ENCODE measurements around the gene CCDC171.

The CCDC171 gene

DNA sequence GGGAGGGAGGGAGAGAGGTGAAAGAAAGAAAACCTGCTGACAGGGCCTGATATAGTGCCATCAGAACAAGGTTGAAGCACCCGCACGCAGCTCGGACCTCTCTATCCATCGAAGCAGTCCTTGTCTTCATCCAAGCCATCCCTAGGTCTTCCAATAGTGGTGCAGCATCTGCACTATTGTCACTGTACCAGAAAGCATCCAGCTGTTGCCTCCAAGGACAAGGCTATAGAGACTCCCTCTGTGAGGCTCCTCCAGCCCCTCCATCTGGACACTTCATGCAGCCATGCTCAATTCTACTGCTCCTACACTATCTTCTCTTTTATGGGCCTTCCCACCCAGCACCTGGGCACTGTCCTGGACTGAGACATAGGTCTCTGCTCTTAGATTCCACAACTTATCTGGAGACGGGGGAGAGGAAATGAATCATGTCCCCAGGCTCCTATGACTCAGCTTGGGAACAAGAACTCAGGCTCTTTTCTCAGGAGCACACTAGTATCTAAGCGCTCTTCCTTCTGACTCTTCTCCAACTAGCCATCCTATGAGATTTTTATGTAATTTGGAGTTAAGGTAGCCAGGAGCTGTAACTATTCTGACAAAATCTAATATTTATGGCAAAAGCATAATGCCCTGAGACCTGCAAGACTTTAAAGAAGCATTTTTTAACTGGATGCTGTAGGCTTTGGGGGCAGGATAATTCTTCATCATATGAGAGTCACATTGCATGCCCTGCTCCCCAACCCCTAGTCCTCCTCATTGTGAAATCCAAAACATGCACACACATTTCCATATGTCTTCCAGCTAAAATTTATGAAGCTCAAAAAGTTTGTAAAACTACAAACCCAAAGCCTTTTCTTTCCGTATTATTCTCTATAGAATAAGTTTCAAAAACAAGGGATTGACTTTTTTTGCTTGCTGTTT, 446.8 kb downstream of the CCDC171 start:
- no peak for DNase-seq (ENCODE audit: low read depth in 2 of 2)

DNA sequence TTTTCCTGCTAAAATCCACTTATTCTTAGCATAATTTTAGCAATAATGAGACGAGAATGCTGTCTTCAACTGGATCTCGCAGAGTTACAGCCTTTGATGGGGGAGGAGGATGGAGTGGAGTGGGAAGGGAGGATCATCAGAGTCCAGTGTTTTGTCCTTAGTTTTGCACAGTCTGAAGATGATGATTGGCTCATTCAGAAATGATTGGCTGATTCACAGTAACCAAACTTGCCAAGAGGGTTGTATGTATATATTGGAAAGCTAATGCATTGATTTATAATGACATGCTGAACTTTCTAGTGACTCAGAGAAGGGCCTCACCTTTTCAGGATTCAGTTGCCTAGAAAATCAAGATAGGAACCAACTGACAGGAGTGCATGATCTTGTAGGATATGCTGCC, 448.0 kb downstream of the CCDC171 start:
- no peak for DNase-seq (ENCODE audit: low read depth in 2 of 2)

DNA sequence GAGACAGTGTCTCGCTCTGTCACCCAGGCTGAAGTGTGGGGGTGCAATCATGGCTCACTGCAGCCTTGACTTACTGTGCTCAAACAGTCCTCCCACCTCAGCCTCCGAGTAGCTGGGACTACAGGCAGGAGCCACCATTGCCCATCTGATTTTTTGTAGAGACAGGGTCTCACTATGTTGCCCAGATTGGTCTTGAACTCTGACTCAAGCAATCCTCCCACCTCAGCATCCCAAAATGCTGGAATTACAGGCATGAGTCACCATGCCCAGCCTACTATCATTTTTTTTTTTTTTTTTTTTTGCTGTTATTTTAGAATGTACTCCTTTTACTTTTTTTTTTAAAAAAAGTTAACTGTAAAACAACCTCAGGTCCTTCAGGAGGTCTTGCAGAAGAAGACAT, 449.0 kb downstream of the CCDC171 start:
- DNase-seq (ENCODE audit: low read depth in 2 of 2), result no peak

DNA sequence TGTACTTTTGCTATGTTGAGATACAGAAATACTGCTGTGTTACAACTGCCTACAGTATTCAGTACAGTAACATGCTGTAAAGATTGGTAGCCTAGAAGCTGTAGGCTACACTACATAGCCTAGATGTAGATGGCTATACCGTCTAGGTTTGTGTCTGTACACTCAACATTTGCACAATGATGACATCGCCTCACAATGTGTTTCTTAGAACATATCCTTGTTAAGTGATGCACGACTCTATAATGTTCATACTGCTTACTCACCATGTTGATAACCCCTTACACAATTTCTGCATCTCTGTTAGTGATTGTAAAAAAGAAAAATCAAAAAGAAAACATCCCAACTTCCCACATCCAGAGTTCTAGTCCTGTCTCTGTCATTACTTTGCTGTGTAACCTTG, 450.0 kb downstream of the CCDC171 start:
- no peak for DNase-seq (ENCODE audit: low read depth in 2 of 2)

DNA sequence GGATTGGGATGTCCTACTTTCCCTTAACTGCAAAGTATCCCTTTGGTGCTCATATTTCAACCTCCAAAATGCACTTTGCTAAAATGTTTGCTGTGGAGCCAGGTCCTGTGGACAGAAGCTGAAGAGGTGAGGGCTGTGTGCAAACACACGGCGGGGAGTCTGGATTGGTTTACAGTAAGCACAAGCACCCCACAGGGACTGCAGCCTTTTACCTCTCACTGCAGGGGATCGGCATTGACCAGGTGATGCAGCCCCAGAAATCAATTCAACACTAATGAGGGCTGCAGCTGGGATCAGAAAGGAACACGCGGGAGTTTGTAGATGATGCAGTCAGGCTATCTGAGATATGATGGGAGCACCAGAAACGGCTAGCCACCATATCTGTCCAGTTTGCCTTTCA, 450.9 kb downstream of the CCDC171 start:
- no peak for DNase-seq (ENCODE audit: low read depth in 2 of 2)

DNA sequence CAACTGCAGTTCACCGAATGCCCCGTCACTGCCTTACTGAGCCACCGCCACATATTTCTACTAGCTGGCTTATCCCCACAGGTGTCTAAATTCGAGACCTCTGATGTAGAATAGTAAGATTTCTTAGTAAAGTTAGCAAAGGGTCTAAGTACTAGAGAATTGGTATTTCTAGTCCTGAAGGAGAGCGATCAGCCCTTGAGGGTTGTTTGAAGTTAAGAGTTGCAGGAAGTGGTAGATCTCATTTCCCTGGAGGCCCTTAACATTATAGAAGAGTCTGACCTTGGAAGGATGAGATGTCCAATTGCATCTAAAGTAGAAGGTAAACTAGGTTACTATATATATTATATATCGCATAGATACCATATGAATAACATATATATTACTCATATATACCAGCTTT, 451.8 kb downstream of the CCDC171 start:
- no peak for DNase-seq (ENCODE audit: low read depth in 2 of 2)

DNA sequence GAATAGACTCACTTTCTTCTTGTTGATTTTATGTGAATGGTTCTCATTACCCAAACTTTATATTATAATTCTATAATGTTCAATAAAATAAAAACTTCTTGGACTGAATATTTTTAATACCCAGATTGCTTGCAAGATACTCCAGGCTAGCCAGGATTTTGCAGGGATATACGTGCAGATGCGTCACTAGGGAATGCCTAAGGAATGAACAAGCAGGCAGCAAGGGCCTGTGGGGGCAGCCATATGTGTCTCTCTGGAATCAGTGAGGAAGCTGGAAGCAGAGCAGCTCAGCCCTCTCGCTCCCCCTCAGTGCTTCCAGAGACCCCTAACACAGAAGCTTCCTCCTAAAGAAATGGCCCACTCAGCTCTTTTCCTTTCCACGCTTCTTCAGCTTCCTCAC, 457.4 kb downstream of the CCDC171 start:
- no peak for DNase-seq (ENCODE audit: low read depth in 2 of 2)

DNA sequence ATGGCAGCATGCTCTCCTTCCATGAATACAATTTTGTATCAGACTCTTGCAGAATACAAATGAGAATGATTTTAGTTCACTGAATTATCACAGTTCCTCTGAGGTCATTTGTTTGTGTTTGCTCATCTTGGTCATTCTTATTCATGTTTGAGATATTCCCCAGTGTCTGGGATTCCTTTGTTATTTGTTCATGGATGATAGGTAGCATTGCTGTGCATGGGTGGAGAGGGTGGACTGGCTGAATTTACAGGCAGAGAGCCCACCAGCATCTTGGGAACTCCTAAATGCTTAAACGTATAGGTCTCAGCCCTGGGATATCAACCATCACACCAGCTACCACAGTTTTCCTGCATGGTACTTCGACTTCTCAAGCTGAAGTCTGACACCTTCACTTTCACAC, 459.8 kb downstream of the CCDC171 start:
- no peak for DNase-seq (ENCODE audit: low read depth in 2 of 2)

DNA sequence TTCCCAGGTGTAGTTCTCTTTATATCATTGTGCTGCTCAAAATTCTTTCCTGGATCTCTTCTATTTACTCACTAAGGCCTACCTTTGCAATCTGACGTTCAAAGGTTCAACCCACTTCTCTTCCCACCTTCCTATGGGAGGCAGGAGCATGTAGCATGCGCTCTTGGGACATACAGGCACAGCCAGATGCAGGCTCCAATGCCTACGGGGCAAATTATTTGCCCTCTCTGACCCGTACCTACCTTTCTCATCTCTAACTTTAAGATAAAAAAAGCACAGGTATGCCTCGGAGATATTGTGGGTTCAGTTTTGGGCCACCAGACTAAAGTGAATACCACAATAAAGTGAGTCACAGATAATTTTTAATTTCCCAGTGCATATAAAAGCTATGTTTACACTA, 460.5 kb downstream of the CCDC171 start:
- DNase-seq (ENCODE audit: low read depth in 2 of 2), result no peak

DNA sequence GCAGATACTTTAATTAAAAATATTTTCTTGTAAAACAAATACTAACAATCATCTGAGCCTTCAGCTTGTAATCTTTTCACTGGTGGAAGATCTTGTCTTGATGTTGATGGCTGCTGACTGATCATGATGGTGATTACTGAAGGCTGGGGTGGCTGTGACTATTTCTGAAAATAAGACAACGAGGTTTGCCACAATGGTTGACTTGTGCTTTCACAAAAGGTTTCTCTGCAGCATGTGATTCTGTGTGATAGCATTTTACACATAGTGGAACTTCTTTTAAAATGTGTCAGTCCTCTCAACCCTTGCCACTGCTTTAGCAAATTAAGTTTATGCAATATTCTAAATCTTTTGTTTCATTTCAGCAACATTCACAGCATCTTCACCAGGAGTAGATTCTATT, 461.0 kb downstream of the CCDC171 start:
- no peak for DNase-seq (ENCODE audit: low read depth in 2 of 2)

DNA sequence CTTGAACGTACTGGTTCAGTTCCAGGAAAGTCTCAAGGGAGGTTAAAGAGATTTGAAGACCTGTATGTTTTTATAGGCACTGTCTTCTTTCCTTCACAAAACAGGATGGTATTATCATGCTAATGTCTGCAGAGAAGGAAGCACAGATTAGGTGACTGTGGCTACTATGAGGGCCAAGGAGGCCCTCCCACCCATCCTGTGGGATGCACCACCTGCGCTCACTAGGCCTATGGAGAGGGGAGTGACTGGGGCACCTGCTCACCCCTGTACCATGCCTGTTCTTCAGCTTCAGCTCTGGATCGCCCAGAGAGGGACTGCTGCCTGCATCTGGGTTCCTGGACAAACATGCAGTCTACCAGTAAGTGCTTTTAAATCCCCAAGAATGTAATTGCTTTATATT, 469.4 kb downstream of the CCDC171 start:
- DNase-seq (ENCODE audit: low read depth in 2 of 2), result no peak

DNA sequence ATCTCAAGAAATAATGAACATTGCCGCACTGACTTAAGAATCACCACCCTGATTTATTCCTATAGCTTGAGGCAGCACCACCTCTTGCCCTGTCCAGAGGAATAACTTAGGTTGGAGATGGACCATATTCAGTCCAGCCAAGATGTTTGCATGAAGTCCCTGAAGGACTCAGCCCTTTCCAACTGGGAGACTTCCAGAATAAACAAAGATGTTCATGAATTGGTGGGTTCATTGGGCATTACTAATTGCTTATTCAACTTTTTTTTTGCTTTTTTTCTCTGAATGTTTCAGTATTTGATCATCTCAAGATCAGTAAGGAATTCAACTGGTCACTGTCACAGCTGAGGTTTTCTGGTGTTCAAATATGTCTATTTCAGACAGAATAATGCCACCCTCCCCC, 470.6 kb downstream of the CCDC171 start:
- DNase-seq (ENCODE audit: low read depth in 2 of 2), result no peak
